C4-2B (cell line): ENCODE results near the gene OR5K2.

Experiments
- CTCF ChIP-seq: fragments of 450-650 bp; conservative IDR thresholded peaks from 2 replicates; pipeline ENCODE4 v1.5.1; 2017; ENCODE audit warnings: mild to moderate bottlenecking
- ZFX ChIP-seq: fragments of 450-650 bp; IDR thresholded peaks from 2 replicates; pipeline ENCODE4 v1.6.1; 2017

GRCh38 chr3:98462901-98463300, 34.6 kb upstream of the OR5K2 start, which contains the start of gene OR5K1:
- TF ChIP-seq CTCF = no peak
- no peak for TF ChIP-seq ZFX
